HG03354 (cell line): ENCODE data around the gene SRD5A3.

Experiments
- ATAC-seq: cut with Tn5 transposase; IDR thresholded peaks from one replicate; pipeline ENCODE4 v1.9.1; 2021; ENCODE audit warnings: mild to moderate bottlenecking; ENCODE audit not compliant: unreplicated experiment, poor library complexity, severe bottlenecking

Gene SRD5A3

GRCh38 chr4:55345980-55346850, at the start of gene SRD5A3:
TSS of gene SRD5A3 (plus strand) at chr4:55346242. CDS start at chr4:55346337, 95 bp downstream.
- ATAC-seq, result peak; percentile 94

- ATAC-seq, result no peak
These were observed 48.7 kb upstream of the SRD5A3 start for GRCh38 chr4:55297346-55297745.

GRCh38 chr4:55303760-55304165, 42.3 kb upstream of the SRD5A3 start:
- no peak for ATAC-seq

GRCh38 chr4:55304303-55304702, 41.7 kb upstream of the SRD5A3 start:
- ATAC-seq, result no peak

- no peak for ATAC-seq
These were observed 38.0 kb upstream of the SRD5A3 start for GRCh38 chr4:55308071-55308470.

- no peak for ATAC-seq
These were observed 34.1 kb upstream of the SRD5A3 start for GRCh38 chr4:55311792-55312488.

- peak; percentile 66 for ATAC-seq
These were observed 33.4 kb upstream of the SRD5A3 start for GRCh38 chr4:55312489-55313101.

- ATAC-seq, result no peak
These were observed 31.8 kb upstream of the SRD5A3 start for GRCh38 chr4:55314141-55314820.

GRCh38 chr4:55318175-55319129, 27.6 kb upstream of the SRD5A3 start:
- ATAC-seq, result no peak

- ATAC-seq, result peak; percentile 65
These were observed 24.3 kb upstream of the SRD5A3 start for GRCh38 chr4:55321707-55322264.

GRCh38 chr4:55323375-55323774, 22.7 kb upstream of the SRD5A3 start:
- no peak for ATAC-seq

- no peak for ATAC-seq
These were observed 19.4 kb upstream of the SRD5A3 start for GRCh38 chr4:55326629-55327028.

- no peak for ATAC-seq
These were observed 17.0 kb upstream of the SRD5A3 start for GRCh38 chr4:55329012-55329411.

GRCh38 chr4:55330241-55330640, 15.8 kb upstream of the SRD5A3 start:
- no peak for ATAC-seq

- no peak for ATAC-seq
These were observed 9.7 kb upstream of the SRD5A3 start for GRCh38 chr4:55336138-55337034.

- ATAC-seq, result no peak
These were observed 8.1 kb upstream of the SRD5A3 start for GRCh38 chr4:55337944-55338343.

GRCh38 chr4:55338486-55338885, 7.6 kb upstream of the SRD5A3 start:
- no peak for ATAC-seq

- ATAC-seq, result no peak
These were observed 5.8 kb upstream of the SRD5A3 start for GRCh38 chr4:55340266-55340665.
